Gastroesophageal sphincter (tissue), 4 donors: ENCODE measurements around the gene SERPINI1. TPM values are rescaled to one million over a fixed set of nuclear protein-coding genes. Genes with fewer than 3 reads are reported as not detected.
"Not testable (repeated sequence)": the region's sequence is repeated elsewhere in the genome, so short reads cannot be mapped to it uniquely, and the experiment has no call there.

Experiments
- ATAC-seq: fragments of 150-250 bp; one replicate; pipeline ENCODE4 v1.9.1; 2016; ENCODE audit warnings: mild to moderate bottlenecking, moderate library complexity
- H3K27ac ChIP-seq, 4 donors: fragments of 200-600 bp; sonication (generic) in 3 of 4; 1 replicate in 3 of 4; 2 replicates in 1 of 4; pipeline ENCODE4 v1.5.1; 2016 to 2019
- H3K27me3 ChIP-seq: fragments of 200-600 bp; sonication (generic); one replicate; pipeline ENCODE4 v1.5.1; 2019
- H3K36me3 ChIP-seq, 2 donors: fragments of 200-600 bp; sonication (generic); one replicate each; pipeline ENCODE4 v1.5.1; 2019; ENCODE audit warnings: control low read depth in 1 of 2
- H3K4me1 ChIP-seq, 3 donors: fragments of 200-600 bp; sonication (generic); 1 replicate in 2 of 3; 2 replicates in 1 of 3; pipeline ENCODE4 v1.5.1; 2016 to 2019; ENCODE audit warnings: control low read depth in 2 of 3
- H3K4me3 ChIP-seq, 2 donors: fragments of 200-600 bp; sonication (generic); one replicate each; pipeline ENCODE4 v1.5.1; 2019; ENCODE audit warnings: mild to moderate bottlenecking in 1 of 2, moderate library complexity in 1 of 2
- H3K9me3 ChIP-seq, 3 donors: fragments of 200-600 bp; sonication (generic); one replicate each; pipeline ENCODE4 v1.5.1; 2017 to 2019; ENCODE audit warnings: control low read depth in 2 of 3
- EP300 ChIP-seq: sonication (generic); formaldehyde crosslinking; IDR thresholded peaks from one replicate; pipeline ENCODE4 v1.6.1; 2017; ENCODE audit warnings: antibody characterized with exemption, mild to moderate bottlenecking
- POLR2A ChIP-seq, 2 donors: fragments of 450-650 bp; IDR thresholded peaks; one replicate each; pipeline ENCODE4 v1.6.1; 2017; ENCODE audit warnings: antibody characterized with exemption in 2 of 2, mild to moderate bottlenecking in 2 of 2, moderate library complexity in 1 of 2
- POLR2AphosphoS5 ChIP-seq: sonication (generic); formaldehyde crosslinking; IDR thresholded peaks from one replicate; pipeline ENCODE4 v1.6.1; 2017; ENCODE audit warnings: antibody characterized with exemption
- WGBS, 2 donors: methylation state at CpG; one replicate each; pipeline ENCODE4 v1.1.5; 2018; ENCODE audit warnings: low coverage in 1 of 2; 5-methylcytosine and 5-hydroxymethylcytosine counted together
- total RNA-seq, 4 donors: library from RNA; depleted of rRNA; stranded (reverse); fragments of >200 nt; gene quantifications; one replicate each; pipeline ENCODE4 v1.1.0, GENCODE V29; 2016
- TF ChIP-seq, protein P1 (sequence below), 4 experiments: fragments of 200-600 bp in 2 of 4; fragments of 450-650 bp in 2 of 4; sonication (generic) in 1 of 4; IDR thresholded peaks; one replicate each; pipeline ENCODE4 v1.5.1; 2017 to 2019; ENCODE audit warnings: antibody characterized with exemption in 4 of 4, mild to moderate bottlenecking in 2 of 4, moderate library complexity in 2 of 4

The SERPINI1 gene
- total RNA-seq, 4 donors from 2014 or later, result 1.6 to 13.1 (median 4.9) TPM

DNA sequence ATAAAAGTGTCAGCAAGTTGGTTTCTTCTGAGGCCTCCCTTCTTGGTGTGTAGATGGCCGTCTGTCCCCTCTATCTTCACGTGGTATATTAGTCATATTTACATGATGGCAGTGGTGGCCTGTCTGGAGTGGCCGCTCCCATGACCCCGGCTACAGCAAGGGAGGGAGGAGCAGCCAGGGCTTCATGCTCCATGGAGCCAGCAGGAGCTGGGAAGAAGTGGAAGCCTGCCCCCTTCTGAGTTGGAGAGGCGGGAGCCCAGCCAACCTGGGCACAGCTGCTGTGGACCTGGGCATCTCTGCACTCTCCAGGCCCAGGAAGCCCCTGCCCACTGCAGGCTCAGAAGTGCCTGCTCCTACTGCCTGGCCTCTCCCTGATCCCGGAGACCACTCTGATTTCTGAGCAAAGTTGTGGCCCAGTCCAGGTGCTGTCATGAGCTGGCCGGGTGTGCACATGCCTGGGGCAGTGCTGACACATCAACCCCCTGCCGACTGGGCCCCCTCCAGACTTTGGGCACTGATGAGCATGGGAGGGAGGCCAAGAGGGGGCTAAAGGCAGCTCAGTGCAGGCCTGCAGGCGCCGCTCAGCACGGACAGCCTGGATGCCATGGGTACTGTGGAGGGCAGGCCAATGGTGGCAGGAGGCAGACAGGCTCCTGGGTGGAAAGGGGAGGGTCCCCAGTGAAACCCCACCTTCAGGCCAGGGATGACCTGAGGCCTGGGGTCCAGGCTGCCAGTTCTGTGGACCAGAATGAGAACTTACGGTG is 84.8 kb downstream of the SERPINI1 start:
- Histone ChIP-seq H3K4me3 (no peak overlapping the region), H3K4me1 (peaks cover 0 to 2% (median 1%) of the 10 kb centered on the region in 3 donors), H3K36me3 (no peaks in the 10 kb centered on the region), H3K27ac (no peak overlapping the region), H3K9me3 (no peaks in the 10 kb centered on the region), H3K27me3 (no peaks in the 10 kb centered on the region)
- ATAC-seq, result peak; percentile 28
- 66 to 90% methylated on average over 2 to 3 of the region's 12 CpGs for WGBS, 2 donors
- no peak for TF ChIP-seq EP300
- TF ChIP-seq POLR2A (IDR thresholded peaks at IDR 0.05), result no peak
- TF ChIP-seq POLR2AphosphoS5, result no peak
- TF ChIP-seq, protein P1, sequence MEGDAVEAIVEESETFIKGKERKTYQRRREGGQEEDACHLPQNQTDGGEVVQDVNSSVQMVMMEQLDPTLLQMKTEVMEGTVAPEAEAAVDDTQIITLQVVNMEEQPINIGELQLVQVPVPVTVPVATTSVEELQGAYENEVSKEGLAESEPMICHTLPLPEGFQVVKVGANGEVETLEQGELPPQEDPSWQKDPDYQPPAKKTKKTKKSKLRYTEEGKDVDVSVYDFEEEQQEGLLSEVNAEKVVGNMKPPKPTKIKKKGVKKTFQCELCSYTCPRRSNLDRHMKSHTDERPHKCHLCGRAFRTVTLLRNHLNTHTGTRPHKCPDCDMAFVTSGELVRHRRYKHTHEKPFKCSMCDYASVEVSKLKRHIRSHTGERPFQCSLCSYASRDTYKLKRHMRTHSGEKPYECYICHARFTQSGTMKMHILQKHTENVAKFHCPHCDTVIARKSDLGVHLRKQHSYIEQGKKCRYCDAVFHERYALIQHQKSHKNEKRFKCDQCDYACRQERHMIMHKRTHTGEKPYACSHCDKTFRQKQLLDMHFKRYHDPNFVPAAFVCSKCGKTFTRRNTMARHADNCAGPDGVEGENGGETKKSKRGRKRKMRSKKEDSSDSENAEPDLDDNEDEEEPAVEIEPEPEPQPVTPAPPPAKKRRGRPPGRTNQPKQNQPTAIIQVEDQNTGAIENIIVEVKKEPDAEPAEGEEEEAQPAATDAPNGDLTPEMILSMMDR (IDR thresholded peaks at IDR 0.05), result no peak

DNA sequence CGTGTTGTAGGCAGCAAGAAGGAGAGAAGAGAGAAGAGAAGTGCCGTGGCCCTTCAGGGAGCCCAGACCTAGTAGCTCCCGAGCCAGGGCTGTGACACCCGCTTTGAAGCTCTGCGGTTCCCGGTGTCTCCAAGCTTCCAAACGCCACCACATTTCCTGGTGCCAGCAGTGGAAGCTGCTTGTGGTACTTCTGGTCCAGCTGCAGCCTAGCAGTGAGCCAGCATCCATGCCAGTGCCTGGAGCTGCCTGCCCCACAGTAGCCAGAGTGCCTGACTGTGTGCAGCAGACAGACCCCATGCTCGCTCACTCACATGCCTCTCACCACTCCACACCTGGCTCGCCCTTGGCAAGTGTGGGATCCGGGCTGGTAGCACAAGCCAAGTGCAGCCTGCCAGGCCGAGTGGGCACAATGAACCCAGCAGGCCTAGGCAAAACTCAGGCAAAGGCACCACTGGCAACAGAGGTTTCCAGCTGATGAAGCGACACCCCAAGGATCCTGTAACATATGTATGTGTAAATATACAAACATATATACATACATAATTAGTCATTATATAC is 85.8 kb downstream of the SERPINI1 start:
- no peak overlapping the region for H3K27ac ChIP-seq
- no peak for ATAC-seq
- H3K9me3 ChIP-seq, result no peaks in the 10 kb centered on the region
- no peaks in the 10 kb centered on the region for H3K36me3 ChIP-seq
- H3K27me3 ChIP-seq, result no peaks in the 10 kb centered on the region
- TF ChIP-seq POLR2AphosphoS5 (no peak), EP300 (no peak), POLR2A (IDR thresholded peaks at IDR 0.05) (no peak)
- TF ChIP-seq, protein P1 (IDR thresholded peaks at IDR 0.05), result no peak
- H3K4me3 ChIP-seq, result no peak overlapping the region
- WGBS, 2 donors, result 93 to 100% methylated on average over 3 to 5 of the region's 12 CpGs
- H3K4me1 ChIP-seq, result no peaks in the 10 kb centered on the region

DNA sequence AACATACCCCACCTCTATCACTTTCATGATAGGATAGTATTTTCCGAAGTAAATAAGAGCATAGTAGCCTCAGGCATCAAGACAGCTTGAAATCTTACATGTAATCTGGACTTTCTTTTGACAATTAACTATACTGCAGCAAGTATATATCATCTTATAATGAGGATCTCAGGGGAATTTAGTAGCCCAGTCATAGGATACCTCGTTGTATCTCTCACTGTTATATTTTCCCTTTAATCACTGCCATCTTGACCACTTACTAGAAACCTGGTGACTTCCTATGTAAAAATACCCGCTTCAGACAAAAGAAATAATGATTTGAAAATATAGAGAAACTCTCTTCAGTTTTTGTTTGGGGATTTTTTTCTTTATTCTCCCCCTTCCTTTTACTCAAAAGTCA is 88.2 kb downstream of the SERPINI1 start:
- no peaks in the 10 kb centered on the region for H3K27me3 ChIP-seq
- TF ChIP-seq POLR2AphosphoS5 (no peak), EP300 (no peak), POLR2A (IDR thresholded peaks at IDR 0.05) (no peak)
- TF ChIP-seq, protein P1 (IDR thresholded peaks at IDR 0.05), result no peak
- H3K9me3 ChIP-seq, result no peaks in the 10 kb centered on the region
- 80 to 85% methylated on average over 3 of the region's 3 CpGs for WGBS, 2 donors
- H3K4me3 ChIP-seq, result no peak overlapping the region
- H3K4me1 ChIP-seq, result no peaks in the 10 kb centered on the region
- ATAC-seq, result no peak
- H3K27ac ChIP-seq, result no peak overlapping the region
- no peaks in the 10 kb centered on the region for H3K36me3 ChIP-seq

DNA sequence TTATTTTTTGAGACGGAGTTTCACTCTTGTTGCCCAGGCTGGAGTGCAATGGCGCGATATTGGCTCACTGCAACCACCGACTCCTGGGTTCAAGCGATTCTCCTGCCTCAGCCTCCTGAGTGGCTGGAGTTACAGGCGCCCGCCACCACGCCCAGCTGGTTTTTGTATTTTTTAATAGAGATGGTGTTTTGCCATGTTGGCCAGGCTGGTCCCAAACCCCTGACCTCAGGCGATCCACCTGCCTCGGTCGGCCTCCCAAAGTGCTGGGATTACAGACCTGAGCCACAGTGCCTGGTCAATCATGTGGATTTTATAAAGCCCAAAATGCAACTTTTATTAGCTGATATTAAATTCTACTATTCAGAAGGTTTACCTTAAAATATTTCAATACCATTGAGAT is 92.1 kb downstream of the SERPINI1 start:
- ATAC-seq, H3K27ac ChIP-seq, H3K36me3 ChIP-seq, H3K9me3 ChIP-seq, H3K27me3 ChIP-seq, H3K4me3 ChIP-seq, H3K4me1 ChIP-seq: not testable (repeated sequence)
- 95 to 98% methylated on average over 8 to 11 of the region's 11 CpGs for WGBS, 2 donors

DNA sequence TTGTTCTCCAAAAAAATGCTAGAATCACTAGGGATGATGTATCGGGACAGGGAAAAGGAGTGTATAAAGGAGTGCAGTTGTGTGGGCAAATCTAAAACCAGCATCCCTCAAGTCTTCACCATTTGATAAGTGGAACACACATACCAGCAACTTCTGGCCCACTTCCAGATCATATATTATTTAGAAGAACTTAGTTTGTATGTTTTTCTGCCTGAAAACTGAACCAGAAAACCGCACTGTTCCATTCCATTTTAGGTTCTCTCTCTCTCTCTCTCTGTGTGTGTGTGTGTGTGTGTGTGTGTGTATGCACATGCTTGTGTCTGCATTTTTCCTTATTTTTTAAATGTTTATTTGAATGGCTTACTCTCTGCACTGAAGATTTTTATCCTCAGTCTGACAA is 93.5 kb downstream of the SERPINI1 start:
- no peak for TF ChIP-seq POLR2A (IDR thresholded peaks at IDR 0.05)
- TF ChIP-seq, protein P1 (IDR thresholded peaks at IDR 0.05), result no peak
- no peaks in the 10 kb centered on the region for H3K9me3 ChIP-seq
- ATAC-seq, result no peak
- no peaks in the 10 kb centered on the region for H3K27me3 ChIP-seq
- no peaks in the 10 kb centered on the region for H3K4me1 ChIP-seq
- H3K27ac ChIP-seq, result no peak overlapping the region
- no peak overlapping the region for H3K4me3 ChIP-seq
- WGBS, 2 donors, result 78 to 89% methylated on average over 2 of the region's 2 CpGs
- H3K36me3 ChIP-seq, result no peaks in the 10 kb centered on the region
